Stimulated activated CD8-positive, alpha-beta memory T cell treated with anti-CD3 and anti-CD28 coated beads, Interleukin-4, amount 100 ng/mL, for 24 hours (primary cell): ENCODE measurements around the gene DROSHA.

Experiments
- DNase-seq: peaks from one replicate; pipeline ENCODE4 v3.0.0-alpha.2; 2020; ENCODE audit warnings: low read depth

Gene DROSHA

GRCh38 chr5:31516802-31517201, 15.1 kb downstream of the DROSHA start:
- no peak for DNase-seq

- no peak for DNase-seq
These were observed 20.6 kb downstream of the DROSHA start for GRCh38 chr5:31511305-31511704.

- no peak for DNase-seq
These were observed 27.4 kb downstream of the DROSHA start for GRCh38 chr5:31504529-31504928.

GRCh38 chr5:31502506-31502905, 29.4 kb downstream of the DROSHA start:
- DNase-seq = no peak

- no peak for DNase-seq
These were observed 31.6 kb downstream of the DROSHA start for GRCh38 chr5:31500256-31500655.

- no peak for DNase-seq
These were observed 35.0 kb downstream of the DROSHA start for GRCh38 chr5:31496891-31497290.

GRCh38 chr5:31496301-31496700, 35.6 kb downstream of the DROSHA start:
- DNase-seq = no peak

- no peak for DNase-seq
These were observed 36.6 kb downstream of the DROSHA start for GRCh38 chr5:31495336-31495735.

- no peak for DNase-seq
These were observed 39.0 kb downstream of the DROSHA start for GRCh38 chr5:31492869-31493268.

GRCh38 chr5:31487506-31487905, 44.4 kb downstream of the DROSHA start:
- no peak for DNase-seq

- no peak for DNase-seq
These were observed 45.5 kb downstream of the DROSHA start for GRCh38 chr5:31486441-31486840.

GRCh38 chr5:31485376-31486207, 46.3 kb downstream of the DROSHA start:
- no peak for DNase-seq

GRCh38 chr5:31481531-31482165, 50.2 kb downstream of the DROSHA start:
- DNase-seq = no peak

- DNase-seq = no peak
These were observed 52.2 kb downstream of the DROSHA start for GRCh38 chr5:31479706-31480105.

- DNase-seq = no peak
These were observed 53.0 kb downstream of the DROSHA start for GRCh38 chr5:31478901-31479300.

- no peak for DNase-seq
These were observed 53.9 kb downstream of the DROSHA start for GRCh38 chr5:31477971-31478370.

- no peak for DNase-seq
These were observed 54.4 kb downstream of the DROSHA start for GRCh38 chr5:31477516-31477915.

- no peak for DNase-seq
These were observed 55.2 kb downstream of the DROSHA start for GRCh38 chr5:31476738-31477141.

- no peak for DNase-seq
These were observed 60.0 kb downstream of the DROSHA start for GRCh38 chr5:31471916-31472315.

- no peak for DNase-seq
These were observed 60.9 kb downstream of the DROSHA start for GRCh38 chr5:31471040-31471439.

GRCh38 chr5:31470608-31471007, 61.3 kb downstream of the DROSHA start:
- DNase-seq = no peak

- DNase-seq = no peak
These were observed 62.0 kb downstream of the DROSHA start for GRCh38 chr5:31469886-31470285.

GRCh38 chr5:31469466-31469865, 62.4 kb downstream of the DROSHA start:
- no peak for DNase-seq

GRCh38 chr5:31465291-31465690, 66.6 kb downstream of the DROSHA start:
- DNase-seq = no peak
